ENCODE data around the gene CAMKK1.

CAMKK1 gene

GRCh38 chr17:3893003-3893719 is at the start of gene CAMKK1:
CAMKK1 (minus strand) TSS chr17:3893053; CDS start chr17:3885687, 7,366 bp downstream.
- TF ChIP-seq, protein P1, sequence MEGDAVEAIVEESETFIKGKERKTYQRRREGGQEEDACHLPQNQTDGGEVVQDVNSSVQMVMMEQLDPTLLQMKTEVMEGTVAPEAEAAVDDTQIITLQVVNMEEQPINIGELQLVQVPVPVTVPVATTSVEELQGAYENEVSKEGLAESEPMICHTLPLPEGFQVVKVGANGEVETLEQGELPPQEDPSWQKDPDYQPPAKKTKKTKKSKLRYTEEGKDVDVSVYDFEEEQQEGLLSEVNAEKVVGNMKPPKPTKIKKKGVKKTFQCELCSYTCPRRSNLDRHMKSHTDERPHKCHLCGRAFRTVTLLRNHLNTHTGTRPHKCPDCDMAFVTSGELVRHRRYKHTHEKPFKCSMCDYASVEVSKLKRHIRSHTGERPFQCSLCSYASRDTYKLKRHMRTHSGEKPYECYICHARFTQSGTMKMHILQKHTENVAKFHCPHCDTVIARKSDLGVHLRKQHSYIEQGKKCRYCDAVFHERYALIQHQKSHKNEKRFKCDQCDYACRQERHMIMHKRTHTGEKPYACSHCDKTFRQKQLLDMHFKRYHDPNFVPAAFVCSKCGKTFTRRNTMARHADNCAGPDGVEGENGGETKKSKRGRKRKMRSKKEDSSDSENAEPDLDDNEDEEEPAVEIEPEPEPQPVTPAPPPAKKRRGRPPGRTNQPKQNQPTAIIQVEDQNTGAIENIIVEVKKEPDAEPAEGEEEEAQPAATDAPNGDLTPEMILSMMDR (IDR thresholded peaks at IDR 0.05; ENCODE audit: insufficient read depth, low read length, missing control alignments), result no peak
- peak within 1 kb of the TSS; percentile 70 for H3K4me3 ChIP-seq (ENCODE audit: low read depth, low read length)
- CTCF ChIA-PET, result interaction anchor here (0.6 to 2.7 kb wide), 7 partner anchors 9 to 47 kb away, joined by 3 to 28 read pairs (median 4); partner anchors contain the start of gene NCBP3
- POLR2A ChIA-PET, result no interaction called here
- no peak for DNase-seq (ENCODE audit: low read depth, low spot score)

GRCh38 chr17:3940965-3941698 is 48.3 kb upstream of the CAMKK1 start:
- H3K4me3 ChIP-seq (ENCODE audit: low read depth, low read length), result no peak overlapping the region
- ChIA-PET CTCF (interaction anchor here (1.2 kb wide), 1 partner anchor 59 kb away, joined by 3 read pairs; no protein-coding TSS in a partner anchor), POLR2A (no interaction called here)
- no peak for DNase-seq (ENCODE audit: low read depth, low spot score)
- TF ChIP-seq, protein P1 (IDR thresholded peaks at IDR 0.05; ENCODE audit: insufficient read depth, low read length, missing control alignments), result no peak

- TF ChIP-seq, protein P1 (IDR thresholded peaks at IDR 0.05; ENCODE audit: insufficient read depth, low read length, missing control alignments), result no peak
- POLR2A ChIA-PET, result no interaction called here
- no peak overlapping the region for H3K4me3 ChIP-seq (ENCODE audit: low read depth, low read length)
- CTCF ChIA-PET, result interaction anchor here (1.2 kb wide), 1 partner anchor 630 kb away, joined by 3 read pairs; no protein-coding TSS in a partner anchor
- no peak for DNase-seq (ENCODE audit: low read depth, low spot score)
Observed at GRCh38 chr17:3937359-3937758, 44.5 kb upstream of the CAMKK1 start.

DNA sequence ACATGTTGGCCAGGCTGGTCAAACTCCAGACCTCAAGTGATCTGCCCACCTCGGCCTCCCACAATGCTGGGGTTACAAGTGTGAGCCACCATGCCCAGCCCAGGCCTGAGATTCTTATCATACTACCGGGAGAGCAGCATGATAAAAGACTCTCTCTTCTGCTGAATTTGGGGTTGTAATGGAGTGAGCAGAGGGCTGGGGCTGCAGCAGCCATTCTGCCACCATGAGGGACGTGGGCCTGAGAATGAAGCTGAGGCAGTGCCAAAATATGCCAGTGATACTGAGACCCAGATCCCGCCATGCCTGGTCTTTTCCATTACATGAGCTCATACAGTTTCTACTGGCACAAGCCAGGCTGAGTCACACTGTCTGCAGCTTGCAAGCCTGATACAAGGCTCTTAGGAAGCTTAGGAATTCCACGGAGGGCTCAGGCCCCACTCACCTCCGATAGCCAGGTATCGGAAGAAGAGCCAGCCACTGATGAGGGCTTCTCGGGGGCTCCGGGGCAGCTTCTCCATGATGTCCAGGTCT is 43.0 kb upstream of the CAMKK1 start:
- peak; percentile 23 for DNase-seq (ENCODE audit: low read depth, low spot score)
- ChIA-PET POLR2A (no interaction called here), CTCF (interaction anchor here (0.7 to 3.2 kb wide), 7 partner anchors 19 to 139 kb away, joined by 3 to 18 read pairs (median 5); partner anchors contain the start of gene P2RX1)
- H3K4me3 ChIP-seq (ENCODE audit: low read depth, low read length), result no peak overlapping the region
- TF ChIP-seq, protein P1 (IDR thresholded peaks at IDR 0.05; ENCODE audit: insufficient read depth, low read length, missing control alignments), result no peak

DNA sequence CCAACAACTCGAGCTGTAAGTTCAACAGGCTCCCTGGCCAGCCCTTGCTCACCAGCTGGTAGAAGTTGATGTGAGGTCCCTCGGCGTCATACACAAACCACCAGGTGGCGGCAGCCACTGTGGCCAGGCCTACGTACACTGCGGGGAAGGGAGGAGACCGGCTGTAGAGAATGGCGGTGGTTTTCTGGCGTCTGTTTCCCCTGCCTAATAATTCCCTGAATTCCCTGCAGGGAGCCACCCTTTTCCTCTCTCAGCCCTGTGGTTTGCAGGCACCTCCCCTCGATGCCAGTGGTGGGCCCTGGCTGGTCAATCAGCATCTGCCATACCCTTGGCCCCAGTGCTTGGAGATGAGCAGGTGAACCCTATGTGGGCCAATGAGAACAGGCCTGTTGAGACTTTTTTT is 42.3 kb upstream of the CAMKK1 start:
- no peak for DNase-seq (ENCODE audit: low read depth, low spot score)
- TF ChIP-seq, protein P1 (IDR thresholded peaks at IDR 0.05; ENCODE audit: insufficient read depth, low read length, missing control alignments), result peak; percentile 71
- ChIA-PET POLR2A (no interaction called here), CTCF (interaction anchor here (0.6 to 3.2 kb wide), 11 partner anchors 10 to 140 kb away, joined by 3 to 18 read pairs (median 3); partner anchors contain the start of gene P2RX1)
- no peak overlapping the region for H3K4me3 ChIP-seq (ENCODE audit: low read depth, low read length)

- POLR2A ChIA-PET, result no interaction called here
- TF ChIP-seq, protein P1 (IDR thresholded peaks at IDR 0.05; ENCODE audit: insufficient read depth, low read length, missing control alignments), result no peak
- CTCF ChIA-PET, result interaction anchor here (3.0 kb wide), 1 partner anchor 16 kb away, joined by 16 read pairs; no protein-coding TSS in a partner anchor
- no peak for DNase-seq (ENCODE audit: low read depth, low spot score)
- H3K4me3 ChIP-seq (ENCODE audit: low read depth, low read length), result no peak overlapping the region
Observed at GRCh38 chr17:3929764-3930163, 36.9 kb upstream of the CAMKK1 start.

All from AG04449 (cell line).